K562 (cell line): ENCODE data around the gene CACNA1C. TPM values are rescaled to one million over a fixed set of nuclear protein-coding genes. Genes with fewer than 3 reads are reported as not detected.

ENCODE experiments used
- ATAC-seq: fragments of 200-7000 bp; cut with Tn5 transposase; 3 replicates; pipeline ENCODE4 v1.9.1; 2020; ENCODE audit warnings: moderate library complexity
- BruUV-seq: library from RNA; stranded (reverse); fragments of 400-500 nt; replicated peaks from 2 replicates; lab custom pipeline; 2021; lab: Mats Ljungman, UMichigan
- CTCF ChIA-PET: fragments of 300-600 bp; formaldehyde crosslinking; extraction: SDS; loops from one replicate; lab custom pipeline; 2021; ENCODE audit warnings: low intra/inter-chr PET ratio; lab: Yijun Ruan, JAX
- POLR2A ChIA-PET: fragments of 300-600, 350-650 bp; sonication (Branson Sonifier 250); formaldehyde crosslinking; extraction: SDS; loops from one replicate; lab custom pipeline; 2021; ENCODE audit warnings: antibody characterized with exemption, inconsistent platforms; lab: Yijun Ruan, JAX
- DNase-seq, 4 experiments: peaks; one replicate each; pipeline versions ENCODE4 v3.0.0 to v3.0.0-alpha.2; 2011 to 2018; ENCODE audit warnings: low spot score in 3 of 4, mixed read lengths in 3 of 4; ENCODE audit errors: extremely low read depth in 1 of 4
- FAIRE-seq: peaks from 2 replicates; lab custom pipeline; 2011; peaks lifted over from hg19 to GRCh38; lab: Jason Lieb, UNC
- H2AFZ ChIP-seq: 2 replicates; pipeline ENCODE4 v1.6.0; 2011; ENCODE audit warnings: low read depth, low read length, control low read depth, inconsistent platforms
- H3K27ac ChIP-seq: fragments of 200-600 bp; 3 replicates; pipeline ENCODE4 v1.8.0; 2011; ENCODE audit warnings: low read depth, mild to moderate bottlenecking, control low read depth, inconsistent platforms, low read length, moderate library complexity, mixed read lengths; ENCODE audit errors: extremely low read depth
- H3K27me3 ChIP-seq, 2 experiments: fragments of 300-600 bp in 1 of 2; 2 replicates in 1 of 2; 3 replicates in 1 of 2; pipeline versions ENCODE4 v1.6.0 to v1.8.0; 2011; ENCODE audit warnings: inconsistent platforms in 2 of 2, low read length in 2 of 2, mild to moderate bottlenecking in 1 of 2, mixed read lengths in 1 of 2, moderate library complexity in 1 of 2; ENCODE audit not compliant: control insufficient read depth in 2 of 2, insufficient read depth in 2 of 2
- H3K36me3 ChIP-seq: fragments of 300-600 bp; 3 replicates; pipeline ENCODE4 v1.8.0; 2011; ENCODE audit warnings: mild to moderate bottlenecking, low read length, inconsistent platforms; ENCODE audit not compliant: control insufficient read depth, insufficient read depth
- H3K4me1 ChIP-seq, 2 experiments: fragments of 200-600 bp in 1 of 2; replicated peaks in 1 of 2; 2 replicates in 1 of 2; 3 replicates in 1 of 2; pipeline versions ENCODE4 v1.5.1 to v1.8.0; 2011; ENCODE audit warnings: inconsistent platforms in 2 of 2, low read length in 2 of 2, mild to moderate bottlenecking in 1 of 2, mixed read lengths in 1 of 2, moderate library complexity in 1 of 2; ENCODE audit not compliant: control insufficient read depth in 2 of 2, insufficient read depth in 2 of 2
- H3K4me2 ChIP-seq: 2 replicates; pipeline ENCODE4 v1.6.1; 2011; ENCODE audit warnings: low read length, control low read depth, inconsistent platforms, mixed read lengths; ENCODE audit not compliant: insufficient read depth
- H3K4me3 ChIP-seq: fragments of 200-600 bp; sonication (generic), shearing (Covaris generic); 2 replicates; pipeline ENCODE4 v1.5.1; 2016; ENCODE audit warnings: control low read depth, inconsistent platforms
- H3K79me2 ChIP-seq: fragments of 200-600 bp; 3 replicates; pipeline ENCODE4 v1.8.0; 2011; ENCODE audit warnings: low read length, inconsistent platforms; ENCODE audit not compliant: control insufficient read depth, insufficient read depth
- H3K9ac ChIP-seq, 2 experiments: 2 replicates each; pipeline versions ENCODE4 v1.6.0 to v1.6.1; 2011; ENCODE audit warnings: low read depth in 2 of 2, low read length in 2 of 2, control low read depth in 1 of 2, inconsistent platforms in 1 of 2, mild to moderate bottlenecking in 1 of 2, mixed read lengths in 1 of 2; ENCODE audit not compliant: insufficient read depth in 1 of 2
- H3K9me1 ChIP-seq: one replicate; pipeline ENCODE4 v1.6.0; 2011; ENCODE audit warnings: inconsistent platforms, mild to moderate bottlenecking, low read length, moderate library complexity; ENCODE audit not compliant: control insufficient read depth, insufficient read depth
- H3K9me3 ChIP-seq: replicated peaks from 2 replicates; pipeline ENCODE4 v1.5.1; 2011; ENCODE audit warnings: low read depth, low read length, inconsistent platforms; ENCODE audit not compliant: control insufficient read depth, insufficient read depth
- H4K20me1 ChIP-seq: replicated peaks from 2 replicates; pipeline ENCODE4 v1.6.1; 2011; ENCODE audit warnings: low read length, inconsistent platforms, mixed read lengths; ENCODE audit not compliant: control insufficient read depth, insufficient read depth
- GATAD2A ChIP-seq: fragments of 450-650 bp; IDR thresholded peaks from 2 replicates; pipeline ENCODE4 v1.6.1; 2017
- KAT2B ChIP-seq: IDR thresholded peaks from one replicate; pipeline ENCODE4 v1.6.1; 2012; ENCODE audit warnings: low read depth, mild to moderate bottlenecking, control low read depth, inconsistent platforms, low read length, moderate library complexity
- MED1 ChIP-seq: sonication (generic); formaldehyde crosslinking; IDR thresholded peaks from 2 replicates; pipeline ENCODE4 v1.8.1; 2023; ENCODE audit warnings: missing genetic modification reagents, borderline replicate concordance
- NFATC3 ChIP-seq: fragments of 450-650 bp; IDR thresholded peaks from 2 replicates; pipeline ENCODE4 v1.6.1; 2017; ENCODE audit warnings: mild to moderate bottlenecking
- NRF1 ChIP-seq, 2 experiments: fragments of 450-650 bp; IDR thresholded peaks in 1 of 2; conservative IDR thresholded peaks in 1 of 2; 2 replicates each; pipeline ENCODE4 v1.6.1; 2014; ENCODE audit warnings: mild to moderate bottlenecking in 2 of 2
- PTTG1 ChIP-seq: fragments of 450-650 bp; IDR thresholded peaks from 2 replicates; pipeline ENCODE4 v1.6.1; 2016; ENCODE audit warnings: low read depth, mild to moderate bottlenecking, missing genetic modification characterization, missing compliant biosample characterization
- RFX5 ChIP-seq: IDR thresholded peaks from 2 replicates; pipeline ENCODE4 v1.6.1; 2011; ENCODE audit warnings: low read depth, mild to moderate bottlenecking, improper control_type of control experiment, low read length
- STAG1 ChIP-seq: sonication (generic); formaldehyde crosslinking; IDR thresholded peaks from 2 replicates; pipeline ENCODE4 v1.5.0; 2020; ENCODE audit warnings: missing genetic modification reagents, borderline replicate concordance
- WGBS: fragments of 100-300 bp; shearing (Covaris generic); methylation state at CpG from one replicate; pipeline ENCODE4 v1.1.6; 2016; ENCODE audit warnings: low coverage, mixed read lengths; ENCODE audit not compliant: insufficient coverage; ENCODE audit errors: missing lambda C conversion rate; 5-methylcytosine and 5-hydroxymethylcytosine counted together
- in situ Hi-C: fragments of 300-500 bp; cut with MboI; formaldehyde crosslinking; loops from 4 replicates; pipeline ENCODE4 v1.15.0; 2018; ENCODE audit warnings: inconsistent platforms, mixed read lengths
- intact Hi-C: fragments of 100-400 bp; cut with micrococcal nuclease; formaldehyde crosslinking; loops from 2 replicates; pipeline ENCODE4 v1.14.2; 2022
- polyA plus RNA-seq, 8 experiments: library from polyadenylated mRNA; depleted of rRNA in 4 of 8; stranded (reverse) in 5 of 8; unstranded in 3 of 8; fragments of >200 nt; fragmentation: Nextera tagmentation in 2 of 8; fragmentation: Illumina TruSeq in 1 of 8; extraction: Ambion mirVana in 2 of 8; extraction: Trizol in 1 of 8; gene quantifications; 2 replicates each; pipeline versions ENCODE4 v1.2.1 to v1.2.3, GENCODE V29; 2011 to 2014; ENCODE audit warnings: inconsistent platforms in 1 of 8, missing spikeins in 1 of 8
- total RNA-seq, 7 experiments: library from RNA; depleted of rRNA in 6 of 7; stranded (reverse); fragments of >200 nt in 6 of 7; fragmentation: Illumina TruSeq in 2 of 7; extraction: Trizol in 2 of 7; gene quantifications; 2 replicates each; pipeline versions ENCODE4 v1.2.1 to v1.2.3, GENCODE V29; 2011 to 2021; ENCODE audit warnings: low replicate concordance in 1 of 7
- TF ChIP-seq, protein P1 (sequence below): sonication (generic); formaldehyde crosslinking; IDR thresholded peaks from 2 replicates; pipeline ENCODE4 v1.8.1; 2023; ENCODE audit warnings: mild to moderate bottlenecking, missing genetic modification reagents, moderate library complexity
- TF ChIP-seq, protein P2 (sequence below): fragments of 250-450 bp; sonication (Bioruptor Pico); IDR thresholded peaks from 2 replicates; pipeline ENCODE4 v1.5.0; 2020; ENCODE audit warnings: mild to moderate bottlenecking
- TF ChIP-seq, protein P3 (sequence below): fragments of 250-450 bp; sonication (Bioruptor Pico); IDR thresholded peaks from 2 replicates; pipeline ENCODE4 v1.9.0; 2021; ENCODE audit warnings: mild to moderate bottlenecking

The CACNA1C gene
- total and polyA plus RNA-seq, 9 of the 15 experiments (the other 6 are each of a cell fraction or from before 2014, with no cell fraction given), result not detected

DNA sequence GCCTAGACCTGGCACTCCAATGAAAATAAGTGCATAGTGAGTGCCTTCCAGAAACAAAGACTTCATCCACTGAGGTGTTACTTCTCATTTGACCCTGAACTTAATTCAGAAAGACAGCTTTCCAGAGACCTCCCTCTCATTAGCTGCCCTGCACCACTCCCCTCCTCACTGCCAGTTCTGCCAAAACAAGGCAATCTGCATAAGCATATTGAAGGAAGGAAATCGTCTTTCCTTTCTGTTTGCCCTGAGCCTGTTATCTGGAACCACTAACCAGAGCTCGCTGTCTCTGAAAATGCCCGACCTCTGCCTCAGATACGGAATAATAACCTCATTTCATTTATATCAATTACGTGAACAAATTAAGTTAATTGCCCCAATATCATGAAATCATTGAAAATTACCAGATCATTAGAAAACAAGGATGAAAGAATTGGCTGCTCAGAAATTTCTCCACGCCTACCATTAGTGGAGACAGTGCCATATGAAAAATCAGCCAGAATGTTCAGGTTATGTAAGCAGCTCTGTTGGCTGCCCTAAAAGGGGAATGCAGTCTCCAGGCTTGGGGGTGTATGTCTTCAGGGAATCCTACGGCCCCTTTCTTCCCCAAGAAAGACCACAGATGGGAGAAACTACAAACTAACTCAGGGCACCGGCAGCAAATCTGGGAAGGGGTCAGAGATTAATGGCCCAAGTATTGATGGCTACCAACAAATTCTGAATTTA is 592.1 kb downstream of the CACNA1C start:
- Histone ChIP-seq H3K9ac (no peak overlapping the region), H3K4me2 (no peak overlapping the region), H2AFZ (no peak overlapping the region), H3K27ac (no peak overlapping the region), H3K36me3 (no peaks in the 10 kb centered on the region), H3K9me1 (no peaks in the 10 kb centered on the region), H4K20me1 (no peaks in the 10 kb centered on the region), H3K27me3 (peaks cover 0 to 30% of the 10 kb centered on the region in 2 experiments; a peak in 4 of 5 replicates), H3K9me3 (no peaks in the 10 kb centered on the region), H3K4me1 (no peaks in the 10 kb centered on the region; a peak in 1 of 5 replicates), H3K79me2 (no peaks in the 10 kb centered on the region), H3K4me3 (no peak overlapping the region)
- TF ChIP-seq, protein P1, sequence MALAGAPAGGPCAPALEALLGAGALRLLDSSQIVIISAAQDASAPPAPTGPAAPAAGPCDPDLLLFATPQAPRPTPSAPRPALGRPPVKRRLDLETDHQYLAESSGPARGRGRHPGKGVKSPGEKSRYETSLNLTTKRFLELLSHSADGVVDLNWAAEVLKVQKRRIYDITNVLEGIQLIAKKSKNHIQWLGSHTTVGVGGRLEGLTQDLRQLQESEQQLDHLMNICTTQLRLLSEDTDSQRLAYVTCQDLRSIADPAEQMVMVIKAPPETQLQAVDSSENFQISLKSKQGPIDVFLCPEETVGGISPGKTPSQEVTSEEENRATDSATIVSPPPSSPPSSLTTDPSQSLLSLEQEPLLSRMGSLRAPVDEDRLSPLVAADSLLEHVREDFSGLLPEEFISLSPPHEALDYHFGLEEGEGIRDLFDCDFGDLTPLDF (CRISPR knock-in tag), result no peak
- in situ Hi-C loops, result no loop called here
- no peak for DNase-seq
- ChIA-PET POLR2A (no interaction called here), CTCF (no interaction called here)
- intact Hi-C loops, result no loop called here
- 0% methylated on average over 8 of the region's 8 CpGs for WGBS
- no peak for ATAC-seq
- no peak for FAIRE-seq
- BruUV-seq, result no TSS peak

DNA sequence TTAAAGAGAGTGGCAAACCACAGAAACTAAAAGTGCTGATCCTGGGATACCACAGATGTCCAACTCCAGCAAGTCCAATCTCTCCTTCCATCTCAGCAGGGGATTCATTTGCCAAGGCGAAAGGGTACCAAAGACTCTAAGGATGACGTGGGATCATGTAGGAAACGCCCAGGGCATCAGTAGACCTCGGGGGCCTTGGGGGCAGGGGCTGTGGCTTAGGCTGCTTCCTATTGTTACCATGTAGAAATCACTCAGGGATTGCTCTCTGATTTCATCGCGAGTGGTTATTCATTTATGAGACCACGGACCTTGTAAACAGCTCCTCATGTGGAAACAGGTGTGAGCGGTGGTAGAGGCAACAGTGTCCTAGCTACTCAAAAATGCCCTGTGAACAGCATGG is 592.7 kb downstream of the CACNA1C start:
- no peak overlapping the region for H2AFZ ChIP-seq
- no peaks in the 10 kb centered on the region for H3K79me2 ChIP-seq
- H3K27ac ChIP-seq, result no peak overlapping the region
- FAIRE-seq (no peak), DNase-seq (no peak), ATAC-seq (no peak)
- H3K9ac ChIP-seq, result no peak overlapping the region
- H3K4me1 ChIP-seq, result no peaks in the 10 kb centered on the region; a peak in 1 of 5 replicates
- ChIA-PET CTCF (no interaction called here), POLR2A (no interaction called here)
- in situ Hi-C loops, result no loop called here
- H4K20me1 ChIP-seq, result no peaks in the 10 kb centered on the region
- 0% methylated on average over 8 of the region's 8 CpGs for WGBS
- H3K9me1 ChIP-seq, result no peaks in the 10 kb centered on the region
- H3K4me2 ChIP-seq, result no peak overlapping the region
- no peaks in the 10 kb centered on the region for H3K9me3 ChIP-seq
- no peaks in the 10 kb centered on the region for H3K36me3 ChIP-seq
- intact Hi-C loops, result no loop called here
- H3K27me3 ChIP-seq, result peaks cover 0 to 30% of the 10 kb centered on the region in 2 experiments; a peak in 4 of 5 replicates
- BruUV-seq, result no TSS peak
- no peak overlapping the region for H3K4me3 ChIP-seq
- TF ChIP-seq KAT2B (no peak), NRF1 (conservative IDR thresholded peaks at IDR 0.05 in 1 of 2, IDR thresholded peaks at IDR 0.05 in 1 of 2) (no peak), RFX5 (no peak), MED1 (CRISPR knock-in tag) (no peak), PTTG1 (tag) (no peak), STAG1 (no peak), GATAD2A (no peak), NFATC3 (no peak)
- TF ChIP-seq, protein P2, sequence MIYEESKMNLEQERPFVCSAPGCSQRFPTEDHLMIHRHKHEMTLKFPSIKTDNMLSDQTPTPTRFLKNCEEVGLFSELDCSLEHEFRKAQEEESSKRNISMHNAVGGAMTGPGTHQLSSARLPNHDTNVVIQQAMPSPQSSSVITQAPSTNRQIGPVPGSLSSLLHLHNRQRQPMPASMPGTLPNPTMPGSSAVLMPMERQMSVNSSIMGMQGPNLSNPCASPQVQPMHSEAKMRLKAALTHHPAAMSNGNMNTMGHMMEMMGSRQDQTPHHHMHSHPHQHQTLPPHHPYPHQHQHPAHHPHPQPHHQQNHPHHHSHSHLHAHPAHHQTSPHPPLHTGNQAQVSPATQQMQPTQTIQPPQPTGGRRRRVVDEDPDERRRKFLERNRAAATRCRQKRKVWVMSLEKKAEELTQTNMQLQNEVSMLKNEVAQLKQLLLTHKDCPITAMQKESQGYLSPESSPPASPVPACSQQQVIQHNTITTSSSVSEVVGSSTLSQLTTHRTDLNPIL (CRISPR knock-in tag), result no peak
- TF ChIP-seq, protein P3, sequence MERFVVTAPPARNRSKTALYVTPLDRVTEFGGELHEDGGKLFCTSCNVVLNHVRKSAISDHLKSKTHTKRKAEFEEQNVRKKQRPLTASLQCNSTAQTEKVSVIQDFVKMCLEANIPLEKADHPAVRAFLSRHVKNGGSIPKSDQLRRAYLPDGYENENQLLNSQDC, result no peak
